LNCAP (cell line): Measurements from ENCODE around the gene SCN9A.

Source experiments
- CTCF ChIP-seq: fragments of 450-650 bp; IDR thresholded peaks from 2 replicates; pipeline ENCODE4 v1.5.1; 2017; ENCODE audit warnings: mild to moderate bottlenecking

The SCN9A gene

GRCh38 chr2:166329465-166329864 is 46.3 kb downstream of the SCN9A start:
- TF ChIP-seq CTCF = no peak

- no peak for TF ChIP-seq CTCF
Observed at GRCh38 chr2:166328147-166328546, 47.6 kb downstream of the SCN9A start.

GRCh38 chr2:166321076-166321475 is 54.7 kb downstream of the SCN9A start:
- no peak for TF ChIP-seq CTCF

GRCh38 chr2:166314022-166314759 is 61.6 kb downstream of the SCN9A start:
- no peak for TF ChIP-seq CTCF

- TF ChIP-seq CTCF = no peak
Observed at GRCh38 chr2:166307326-166307725, 68.4 kb downstream of the SCN9A start.

GRCh38 chr2:166304656-166305055 is 71.1 kb downstream of the SCN9A start:
- no peak for TF ChIP-seq CTCF

- no peak for TF ChIP-seq CTCF
Observed at GRCh38 chr2:166302036-166302435, 73.7 kb downstream of the SCN9A start.

GRCh38 chr2:166297951-166298350 is 77.8 kb downstream of the SCN9A start:
- no peak for TF ChIP-seq CTCF
